IMR-90 (cell line): Measurements from ENCODE around the gene TPSG1. TPM values are rescaled to one million over a fixed set of nuclear protein-coding genes. Genes with fewer than 3 reads are reported as not detected.

Experiments used
- ATAC-seq: fragments of 200-7000 bp; cut with Tn5 transposase; 2 replicates; pipeline ENCODE4 v1.9.1; 2020; ENCODE audit warnings: low read depth, mild to moderate bottlenecking, moderate library complexity
- BruUV-seq: library from RNA; stranded (reverse); fragments of 400-500 nt; replicated peaks from 2 replicates; lab custom pipeline; 2021; lab: Mats Ljungman, UMichigan
- CTCF ChIA-PET: fragments of 300-600 bp; formaldehyde crosslinking; extraction: SDS; loops from one replicate; lab custom pipeline; 2021; ENCODE audit warnings: antibody characterized with exemption; lab: Yijun Ruan, JAX
- POLR2A ChIA-PET: fragments of 300-600 bp; sonication (Branson Sonifier 250); formaldehyde crosslinking; loops from one replicate; lab custom pipeline; 2022; ENCODE audit warnings: antibody characterized with exemption; ENCODE audit not compliant: unreplicated experiment; lab: Charles Lee
- DNase-seq: peaks from one replicate; pipeline ENCODE4 v3.0.0; 2013
- H2AFZ ChIP-seq: replicated peaks from 2 replicates; pipeline ENCODE3; 2013; ENCODE audit warnings: low read length, mild to moderate bottlenecking; ENCODE audit not compliant: poor library complexity
- H2AK5ac ChIP-seq: 2 replicates; pipeline ENCODE4 v1.6.1; 2013; ENCODE audit warnings: low read depth, low read length, inconsistent platforms
- H2AK9ac ChIP-seq: replicated peaks from 2 replicates; pipeline ENCODE3; 2013; ENCODE audit warnings: mild to moderate bottlenecking, low read depth, low read length, moderate library complexity; ENCODE audit not compliant: poor library complexity
- H2BK120ac ChIP-seq: 2 replicates; pipeline ENCODE4 v1.6.1; 2013; ENCODE audit warnings: low read depth, low read length, inconsistent platforms
- H2BK15ac ChIP-seq: 3 replicates; pipeline ENCODE4 v1.6.1; 2013; ENCODE audit warnings: low read depth, low read length, inconsistent platforms
- H2BK20ac ChIP-seq: 2 replicates; pipeline ENCODE4 v1.6.1; 2013; ENCODE audit warnings: low read depth, mild to moderate bottlenecking, inconsistent platforms, low read length, moderate library complexity
- H2BK5ac ChIP-seq: 2 replicates; pipeline ENCODE4 v1.6.1; 2013; ENCODE audit warnings: mild to moderate bottlenecking, low read depth, low read length, inconsistent platforms; ENCODE audit not compliant: poor library complexity, severe bottlenecking
- H3K14ac ChIP-seq: replicated peaks from 2 replicates; pipeline ENCODE4 v1.6.1; 2013; ENCODE audit warnings: low read depth, low read length, inconsistent platforms
- H3K18ac ChIP-seq: 2 replicates; pipeline ENCODE4 v1.6.1; 2013; ENCODE audit warnings: low read depth, low read length, control low read depth
- H3K23ac ChIP-seq: 2 replicates; pipeline ENCODE4 v1.6.1; 2013; ENCODE audit warnings: low read depth, low read length, inconsistent platforms
- H3K27ac ChIP-seq: 2 replicates; pipeline ENCODE4 v1.5.1; 2013; ENCODE audit warnings: mild to moderate bottlenecking, control low read depth, low read length; ENCODE audit not compliant: insufficient read depth
- H3K27me3 ChIP-seq: 2 replicates; pipeline ENCODE4 v1.6.1; 2013; ENCODE audit warnings: low read length; ENCODE audit not compliant: control insufficient read depth, insufficient read depth
- H3K36me3 ChIP-seq: 2 replicates; pipeline ENCODE4 v1.6.1; 2013; ENCODE audit warnings: low read length, mixed read lengths; ENCODE audit not compliant: control insufficient read depth, insufficient read depth
- H3K4ac ChIP-seq: 2 replicates; pipeline ENCODE4 v1.6.1; 2013; ENCODE audit warnings: low read depth, low read length, inconsistent platforms
- H3K4me1 ChIP-seq: 2 replicates; pipeline ENCODE4 v1.6.1; 2013; ENCODE audit warnings: low read length, mixed read lengths; ENCODE audit not compliant: control insufficient read depth, insufficient read depth
- H3K4me2 ChIP-seq: 2 replicates; pipeline ENCODE4 v1.6.1; 2013; ENCODE audit warnings: low read depth, mild to moderate bottlenecking, control low read depth, low read length, moderate library complexity
- H3K4me3 ChIP-seq: 2 replicates; pipeline ENCODE4 v1.5.1; 2013; ENCODE audit warnings: low read depth, mild to moderate bottlenecking, control low read depth, low read length, moderate library complexity; ENCODE audit not compliant: insufficient read depth
- H3K56ac ChIP-seq: 2 replicates; pipeline ENCODE4 v1.6.1; 2013; ENCODE audit warnings: low read length, inconsistent platforms; ENCODE audit not compliant: insufficient read depth; ENCODE audit errors: extremely low read depth
- H3K79me1 ChIP-seq, 2 experiments: 2 replicates each; pipeline ENCODE4 v1.6.1; 2013; ENCODE audit warnings: low read length in 2 of 2, inconsistent platforms in 1 of 2, low read depth in 1 of 2
- H3K9ac ChIP-seq: 2 replicates; pipeline ENCODE4 v1.6.1; 2013; ENCODE audit warnings: low read depth, low read length, control low read depth
- H3K9me1 ChIP-seq: 2 replicates; pipeline ENCODE4 v1.6.1; 2013; ENCODE audit warnings: low read length, inconsistent platforms; ENCODE audit not compliant: insufficient read depth
- H3K9me3 ChIP-seq: 2 replicates; pipeline ENCODE4 v1.6.1; 2013; ENCODE audit warnings: low read length; ENCODE audit not compliant: control insufficient read depth, insufficient read depth
- H4K20me1 ChIP-seq: 2 replicates; pipeline ENCODE4 v1.6.1; 2013; ENCODE audit warnings: low read length, inconsistent platforms; ENCODE audit not compliant: insufficient read depth
- H4K5ac ChIP-seq: 2 replicates; pipeline ENCODE4 v1.6.1; 2013; ENCODE audit warnings: mild to moderate bottlenecking, low read depth, low read length, control low read depth
- H4K8ac ChIP-seq, 2 experiments: 2 replicates each; pipeline ENCODE4 v1.6.1; 2013; ENCODE audit warnings: low read depth in 2 of 2, low read length in 2 of 2, control low read depth in 1 of 2, inconsistent platforms in 1 of 2
- H4K91ac ChIP-seq: 2 replicates; pipeline ENCODE4 v1.6.1; 2013; ENCODE audit warnings: low read depth, low read length, inconsistent platforms; ENCODE audit not compliant: insufficient read depth
- BHLHE40 ChIP-seq: fragments of 150-350 bp; IDR thresholded peaks from 2 replicates; pipeline ENCODE4 v1.6.1; 2016; ENCODE audit warnings: mild to moderate bottlenecking, low read depth, low read length
- CTCF ChIP-seq: conservative IDR thresholded peaks from 2 replicates; pipeline ENCODE4 v1.5.1; 2012; ENCODE audit warnings: mild to moderate bottlenecking, low read depth, low read length, improper control_type of control experiment
- MAFK ChIP-seq: IDR thresholded peaks from 2 replicates; pipeline ENCODE4 v1.6.1; 2012; ENCODE audit warnings: low read depth, low read length, improper control_type of control experiment
- MAZ ChIP-seq: IDR thresholded peaks from 2 replicates; pipeline ENCODE4 v1.6.1; 2012; ENCODE audit warnings: low read depth, mild to moderate bottlenecking, low read length, improper control_type of control experiment, moderate library complexity, borderline replicate concordance
- POLR2A ChIP-seq: IDR thresholded peaks from 2 replicates; pipeline ENCODE4 v1.6.1; 2012; ENCODE audit warnings: mild to moderate bottlenecking, low read depth, low read length
- RAD21 ChIP-seq: IDR thresholded peaks from 2 replicates; pipeline ENCODE4 v1.6.1; 2012; ENCODE audit warnings: low read length, improper control_type of control experiment
- RCOR1 ChIP-seq: IDR thresholded peaks from 2 replicates; pipeline ENCODE4 v1.6.1; 2012; ENCODE audit warnings: mild to moderate bottlenecking, low read length, improper control_type of control experiment; ENCODE audit not compliant: insufficient replicate concordance
- RFX5 ChIP-seq: IDR thresholded peaks from 2 replicates; pipeline ENCODE4 v1.8.0; 2012; ENCODE audit warnings: low read depth, mild to moderate bottlenecking, low read length, moderate library complexity
- SMC3 ChIP-seq: fragments of 150-350 bp; IDR thresholded peaks from 2 replicates; pipeline ENCODE4 v1.6.1; 2016; ENCODE audit warnings: low read depth, mild to moderate bottlenecking, antibody characterized with exemption, low read length, moderate library complexity
- WGBS, 2 experiments: methylation state at CpG; one replicate each; pipeline versions ENCODE4 v1.1.5 to v1.1.7; 2013; ENCODE audit warnings: missing lambda C conversion rate in 2 of 2; ENCODE audit not compliant: insufficient read length in 1 of 2; ENCODE audit errors: extremely low coverage in 2 of 2; 5-methylcytosine and 5-hydroxymethylcytosine counted together
- dilution Hi-C: fragments of 300-500 bp; cut with HindIII; formaldehyde crosslinking; loops from one replicate; pipeline ENCODE4 v1.14.3; 2018; ENCODE audit warnings: low sequenced_read_pairs; ENCODE audit not compliant: unreplicated experiment
- in situ Hi-C: fragments of 300-500 bp; cut with MboI; formaldehyde crosslinking; loops from 3 replicates; pipeline ENCODE4 v1.14.3; 2019; ENCODE audit warnings: low sequenced_read_pairs, inconsistent platforms, mixed read lengths
- intact Hi-C: fragments of 100-400 bp; cut with micrococcal nuclease; formaldehyde crosslinking; loops from 2 replicates; pipeline ENCODE4 v1.10.0; 2022
- polyA plus RNA-seq, 3 experiments: library from polyadenylated mRNA; depleted of rRNA; stranded (reverse); fragments of >200 nt; gene quantifications; 2 replicates each; pipeline ENCODE4 v1.2.3, GENCODE V29; 2012; ENCODE audit warnings: low replicate concordance in 1 of 3
- total RNA-seq: library from RNA; depleted of rRNA; stranded (reverse); fragments of >200 nt; gene quantifications from 2 replicates; pipeline ENCODE4 v1.2.3, GENCODE V29; 2012

Gene TPSG1
- total and polyA plus RNA-seq, 2 of the 4 experiments (the other 2 are of a cell fraction): not detected

GRCh38 chr16:1178295-1178910 lies 46.7 kb downstream of the TPSG1 start:
- Histone ChIP-seq H3K36me3 (no peaks in the 10 kb centered on the region), H3K9ac (no peak overlapping the region), H3K9me1 (peaks cover 11% of the 10 kb centered on the region), H3K14ac (no peak overlapping the region), H3K56ac (no peak overlapping the region), H3K4me3 (no peak overlapping the region), H4K5ac (no peak overlapping the region), H3K18ac (no peak overlapping the region), H3K9me3 (no peaks in the 10 kb centered on the region), H3K4me2 (no peak overlapping the region), H3K4ac (no peak overlapping the region), H3K27ac (no peak overlapping the region), H2BK120ac (no peak overlapping the region), H3K4me1 (peaks cover 25% of the 10 kb centered on the region), H4K20me1 (no peaks in the 10 kb centered on the region; the same call in 1 of the 2 replicates), H2BK15ac (no peak overlapping the region), H2AK9ac (no peak overlapping the region), H2AK5ac (no peak overlapping the region), H3K23ac (no peak overlapping the region), H2BK5ac (no peak overlapping the region), H2AFZ (no peak overlapping the region), H3K27me3 (no peaks in the 10 kb centered on the region), H4K91ac (no peak overlapping the region), H3K79me1 (no peaks in the 10 kb centered on the region; a peak in 1 of 4 replicates), H4K8ac (no peak overlapping the region), H2BK20ac (no peak overlapping the region)
- WGBS, 2 experiments: 88% methylated on average over 3 of the region's 21 CpGs; no CpG with 5 or more reads in 1 of the 2 experiments
- POLR2A ChIA-PET: no interaction called here
- ATAC-seq: no peak
- CTCF ChIA-PET: no interaction called here
- DNase-seq: no peak
- in situ Hi-C loops (no loop called here), intact Hi-C loops (no loop called here), dilution Hi-C loops (no loop called here)
- TF ChIP-seq MAZ (no peak), RAD21 (no peak), SMC3 (no peak), BHLHE40 (no peak), MAFK (no peak), POLR2A (no peak), RCOR1 (no peak), CTCF (no peak), RFX5 (no peak)
- BruUV-seq: no TSS peak
